Measurements from ENCODE around the gene REXO4. TPM values are rescaled to one million over a fixed set of nuclear protein-coding genes. Genes with fewer than 3 reads are reported as not detected.

Gene REXO4
- total and polyA plus RNA-seq, 2 experiments from 2014 or later: 31.1 to 36.3 TPM

- no peak for TF ChIP-seq ZNF462 (CRISPR knock-in tag; IDR thresholded peaks at IDR 0.05)
- TF ChIP-seq ZNF114 (CRISPR knock-in tag; IDR thresholded peaks at IDR 0.05): no peak
- TF ChIP-seq JUNB (IDR thresholded peaks at IDR 0.05; ENCODE audit: unreplicated experiment): no peak
- no peak for TF ChIP-seq EZH2 (IDR thresholded peaks at IDR 0.05; ENCODE audit: low read depth, unreplicated experiment)
- no peak for TF ChIP-seq STAT1 (IDR thresholded peaks at IDR 0.05; ENCODE audit: unreplicated experiment)
- TF ChIP-seq ZNF331 (CRISPR knock-in tag; IDR thresholded peaks at IDR 0.05; ENCODE audit: low read depth): no peak
- TF ChIP-seq REST (IDR thresholded peaks at IDR 0.05; ENCODE audit: unreplicated experiment): no peak
Measured at GRCh38 chr9:133448487-133448972, 30.7 kb upstream of the REXO4 start (continued).

All from GM23338 (cell line).